ENCODE data around the gene EPS8L3.
"Not testable (repeated sequence)": the region's sequence is repeated elsewhere in the genome, so short reads cannot be mapped to it uniquely, and the experiment has no call there.

Gene EPS8L3

DNA sequence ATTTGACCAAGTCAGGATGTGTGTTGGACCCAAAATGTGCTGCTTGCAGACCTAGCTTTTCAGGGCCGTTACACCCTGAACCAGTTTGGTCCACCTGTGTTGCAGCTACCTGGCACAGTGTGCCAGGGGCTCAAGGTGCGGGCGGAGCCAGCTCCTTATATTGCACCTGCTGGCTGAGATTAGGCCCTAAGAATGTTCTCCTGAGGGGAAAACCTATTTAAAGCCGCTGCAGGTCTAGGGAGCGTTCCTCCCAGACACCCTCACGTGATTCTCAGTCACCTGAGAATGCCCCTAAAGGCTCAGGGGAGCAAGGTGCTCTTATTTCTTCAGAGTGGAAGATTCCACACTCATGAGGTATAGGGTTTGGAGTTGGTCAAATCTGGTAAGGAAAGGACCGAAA, 34.9 kb downstream of the EPS8L3 start:
- DNase-seq, result no peak

DNA sequence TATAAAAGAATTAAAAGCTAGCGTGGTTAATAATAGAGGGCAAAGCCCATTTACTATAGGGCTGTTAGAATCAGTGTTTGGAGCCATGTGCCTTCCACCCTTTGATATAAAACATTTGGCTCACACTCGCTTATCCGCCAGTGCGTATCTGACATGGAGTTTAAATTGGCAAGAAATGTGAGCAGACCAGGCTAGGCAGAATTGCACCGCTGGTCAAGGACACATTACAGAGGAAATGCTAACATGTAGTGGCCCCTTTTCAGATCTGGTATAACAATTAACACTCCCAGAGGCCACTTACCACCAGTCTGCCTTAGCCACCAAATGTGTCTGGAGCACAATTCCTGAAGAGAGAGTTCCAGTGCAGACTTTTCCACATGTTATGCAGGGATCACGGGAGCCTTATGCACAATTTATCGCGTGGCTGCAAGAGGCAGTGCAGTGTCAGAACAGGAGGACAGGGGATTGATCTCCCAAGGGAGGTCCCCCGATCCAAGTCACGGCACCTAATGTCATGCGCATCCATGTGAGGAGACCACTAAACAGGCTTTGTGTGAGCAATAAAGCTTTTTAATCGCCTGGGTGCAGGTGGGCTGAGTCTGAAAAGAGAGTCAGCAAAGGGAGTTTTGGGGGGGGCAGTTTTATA, 36.9 kb downstream of the EPS8L3 start:
- no peak for DNase-seq

DNA sequence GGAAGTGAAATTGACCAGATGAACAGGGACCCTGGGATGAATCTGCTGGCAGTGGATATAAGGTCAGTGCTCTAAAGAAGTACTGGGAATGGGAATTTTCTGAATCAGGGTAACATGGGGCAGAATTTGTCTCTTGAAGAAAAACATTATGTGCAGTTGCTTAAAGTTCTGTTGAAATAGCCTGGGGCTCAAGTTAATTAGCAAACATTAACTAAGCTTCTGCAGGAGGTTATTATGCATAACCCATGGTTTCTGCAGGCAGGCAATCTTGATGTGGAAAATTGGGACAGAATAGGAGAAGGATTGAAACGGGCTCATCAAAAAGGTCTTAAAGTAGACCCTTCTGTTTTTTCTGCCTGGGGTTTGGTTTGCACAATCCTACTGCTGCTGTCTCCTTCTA, 37.7 kb downstream of the EPS8L3 start:
- DNase-seq, result no peak

DNA sequence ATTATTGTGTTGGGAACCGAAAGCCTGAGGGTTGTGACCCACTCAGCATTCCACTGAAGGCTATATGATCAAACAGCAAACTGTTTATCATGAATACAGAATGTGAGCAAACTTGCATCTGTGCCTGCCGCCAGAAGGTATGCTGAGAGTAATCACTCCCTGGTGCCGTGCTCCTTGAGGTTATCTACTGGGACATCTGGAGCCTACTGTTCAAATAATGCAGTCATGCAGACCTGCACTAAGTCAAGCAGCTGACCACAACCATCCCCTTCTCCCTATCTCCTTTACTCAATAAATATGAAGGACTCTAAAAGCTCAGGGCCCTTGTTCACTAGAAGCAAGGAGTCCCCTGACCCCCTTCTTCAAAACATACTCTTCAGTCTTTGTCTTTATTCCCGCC, 38.2 kb downstream of the EPS8L3 start:
- DNase-seq, result no peak

DNA sequence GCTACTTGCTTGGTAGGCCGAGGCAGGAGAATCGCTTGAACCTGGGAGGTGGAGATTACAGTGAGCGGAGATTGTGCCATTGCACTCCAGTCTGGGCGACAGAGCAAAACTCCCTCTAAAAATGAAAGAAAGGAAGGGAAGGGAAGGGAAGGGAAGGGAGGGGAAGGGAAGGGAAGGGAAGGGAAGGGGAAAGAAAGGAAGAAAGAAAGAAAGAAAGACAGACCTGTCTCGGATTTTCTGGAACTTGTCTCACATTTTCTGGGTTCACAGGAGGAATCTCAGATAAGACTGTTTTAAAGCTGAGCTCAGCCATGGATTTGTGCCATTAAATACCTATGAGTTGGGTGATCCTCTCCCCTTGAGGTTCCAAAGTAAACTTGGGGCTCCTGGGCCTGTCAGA, 38.8 kb downstream of the EPS8L3 start:
- no peak for DNase-seq

DNA sequence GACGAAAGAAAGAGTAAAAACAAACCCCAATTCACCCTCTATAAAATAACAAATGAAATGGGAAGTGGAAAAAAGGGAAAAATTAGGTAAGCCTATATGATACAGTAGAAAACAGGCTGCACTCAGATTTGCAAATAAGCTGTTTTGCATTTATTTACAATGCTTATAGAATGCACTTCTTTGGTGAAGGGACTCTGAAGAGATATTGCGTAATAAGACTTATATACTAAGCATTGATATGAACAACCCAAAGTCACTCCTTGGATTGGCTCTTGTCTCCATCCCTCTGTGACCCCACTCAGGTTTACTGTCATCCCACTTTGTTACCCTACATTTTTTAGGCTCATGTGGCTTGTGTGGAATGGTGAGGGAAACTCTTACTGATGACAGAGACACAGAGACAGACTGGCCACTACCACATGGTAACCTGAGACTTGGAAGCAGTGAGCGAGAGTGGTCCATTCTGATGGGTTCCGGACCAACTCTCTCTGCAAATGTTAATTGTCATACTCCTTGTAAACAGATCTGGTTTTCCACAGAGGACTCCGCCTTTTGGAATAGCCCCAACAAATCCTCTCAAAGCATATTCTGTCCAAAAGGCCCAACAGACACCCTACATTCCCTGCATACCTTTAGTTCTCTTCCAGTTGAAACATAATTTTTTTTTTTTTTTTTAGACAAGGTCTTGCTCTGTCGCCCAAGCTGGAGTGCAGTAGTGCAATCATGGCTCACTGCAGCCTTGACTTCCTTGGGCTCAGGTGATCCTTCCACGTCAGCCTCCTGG, 40.6 kb downstream of the EPS8L3 start:
- DNase-seq, result no peak

DNA sequence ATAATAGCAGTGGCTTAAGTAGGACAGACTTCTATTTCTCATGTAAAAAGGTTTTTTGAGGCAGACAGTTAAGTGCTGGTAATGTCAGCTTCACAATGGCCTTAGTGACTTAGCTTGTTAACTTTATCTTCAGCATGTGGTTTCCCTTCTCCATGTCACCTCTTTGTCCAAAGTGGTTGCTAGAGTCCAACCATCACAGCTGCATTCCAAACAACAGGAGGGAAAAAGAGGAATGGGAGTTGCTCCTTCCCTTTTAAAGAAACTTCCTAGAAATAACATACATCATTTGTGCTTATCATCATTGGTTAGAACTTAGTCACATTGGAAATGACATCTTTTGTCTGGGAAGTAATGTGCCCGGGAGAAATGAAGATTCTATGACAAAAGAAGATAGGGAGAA, 41.8 kb downstream of the EPS8L3 start:
- no peak for DNase-seq

DNA sequence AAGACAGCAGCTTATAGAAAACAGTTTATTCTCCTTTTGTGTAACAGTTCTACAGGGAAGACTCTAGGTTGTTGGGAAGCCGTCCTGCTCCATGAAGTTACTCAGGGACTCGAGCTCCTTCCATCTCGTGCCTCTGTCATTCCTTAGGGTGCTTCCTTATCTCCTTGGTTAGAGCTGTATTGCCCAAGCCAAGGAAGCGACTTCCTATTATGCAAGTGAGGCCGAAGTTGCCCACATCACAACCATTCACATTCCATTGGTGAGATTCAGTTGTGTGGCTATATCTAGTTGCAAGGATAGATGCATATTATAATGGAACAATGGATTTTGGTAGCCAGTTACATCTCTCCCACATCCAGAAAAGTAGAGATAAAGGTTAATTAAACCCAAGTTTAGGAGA, 42.7 kb downstream of the EPS8L3 start:
- no peak for DNase-seq

DNA sequence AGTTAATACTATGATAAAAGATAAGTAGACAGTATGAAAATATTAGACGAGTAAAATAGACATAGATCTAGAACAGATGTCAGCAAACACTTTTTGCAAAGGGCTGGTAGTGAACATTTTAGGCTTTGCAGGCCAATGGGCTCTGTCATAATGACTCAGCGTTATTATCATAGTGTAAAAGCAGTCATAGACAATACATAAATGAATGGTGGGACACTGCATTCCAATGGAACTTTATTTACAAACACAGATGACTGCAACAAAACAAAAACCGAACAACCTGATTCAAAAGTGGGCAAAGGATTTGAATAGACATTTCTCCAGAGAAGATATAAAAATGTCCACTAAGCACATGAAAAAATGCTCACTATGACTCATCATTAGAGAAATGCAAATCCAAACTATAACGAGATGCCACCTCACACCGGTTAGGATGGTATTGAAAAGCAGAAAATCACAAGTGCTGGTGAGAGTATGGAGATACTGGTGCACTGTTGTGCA, 44.3 kb downstream of the EPS8L3 start:
- no peak for DNase-seq

DNA sequence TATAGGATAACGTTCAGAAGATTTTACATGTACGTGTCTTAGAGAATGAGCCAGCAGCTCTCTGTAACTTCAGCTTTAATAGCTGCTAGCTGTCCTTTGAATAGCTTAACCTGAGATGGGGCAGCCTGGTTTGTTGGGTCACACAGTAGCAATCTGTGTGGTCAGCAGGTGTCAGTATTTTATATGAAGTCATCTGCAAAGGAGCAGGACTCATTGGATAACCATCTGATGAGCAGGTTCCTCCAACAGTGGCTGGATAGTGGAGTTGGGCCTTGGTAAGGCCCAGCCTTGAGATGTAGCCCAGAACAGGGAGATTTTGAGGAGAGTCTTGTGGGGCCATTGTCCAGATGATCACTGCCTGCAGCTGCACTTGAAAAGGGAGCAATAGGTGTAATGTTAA, 45.2 kb downstream of the EPS8L3 start:
- no peak for DNase-seq

DNA sequence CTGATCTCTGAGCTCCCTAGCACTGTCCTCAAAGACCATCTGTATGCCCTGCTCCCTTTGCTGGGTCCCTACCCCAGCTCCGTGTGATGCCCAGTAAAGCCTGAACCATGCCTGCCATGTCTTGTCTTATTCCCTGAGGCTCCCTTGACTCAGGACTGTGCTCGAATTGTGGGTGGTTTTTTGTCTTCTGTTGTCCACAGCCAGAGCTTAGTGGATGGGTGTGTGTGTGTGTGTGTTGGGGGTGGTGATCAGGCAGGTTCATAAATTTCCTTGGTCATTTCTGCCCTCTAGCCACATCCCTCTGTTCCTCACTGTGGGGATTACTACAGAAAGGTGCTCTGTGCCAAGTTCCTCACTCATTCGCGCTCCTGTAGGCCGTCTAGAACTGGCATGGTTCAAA, 46.0 kb downstream of the EPS8L3 start:
- DNase-seq, result no peak

DNA sequence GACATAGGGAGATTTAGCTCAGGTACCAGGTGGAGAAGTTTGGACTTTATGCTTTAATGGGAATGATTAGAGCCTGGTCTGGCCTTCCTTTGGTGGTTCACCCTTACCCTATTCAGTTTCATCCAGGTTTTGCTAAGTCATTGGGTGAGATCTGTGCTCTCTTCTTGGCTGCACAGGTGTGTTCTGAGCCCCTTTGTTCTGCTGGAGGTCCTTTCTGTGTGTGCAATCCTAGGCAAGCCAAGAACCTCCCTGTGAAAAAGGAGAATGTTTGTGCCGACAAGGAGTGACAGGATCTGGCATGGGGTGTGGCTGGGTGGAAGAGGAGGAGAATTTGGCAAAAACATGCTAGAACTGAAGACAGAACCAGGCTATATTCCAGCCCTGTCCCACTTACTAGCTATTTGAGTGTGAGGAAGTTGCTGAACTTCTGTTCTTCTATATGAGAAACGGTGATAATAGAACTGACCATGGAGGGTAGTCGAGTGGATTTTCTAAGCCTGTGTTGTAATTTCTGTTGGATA, 47.1 kb downstream of the EPS8L3 start:
- DNase-seq, result no peak

DNA sequence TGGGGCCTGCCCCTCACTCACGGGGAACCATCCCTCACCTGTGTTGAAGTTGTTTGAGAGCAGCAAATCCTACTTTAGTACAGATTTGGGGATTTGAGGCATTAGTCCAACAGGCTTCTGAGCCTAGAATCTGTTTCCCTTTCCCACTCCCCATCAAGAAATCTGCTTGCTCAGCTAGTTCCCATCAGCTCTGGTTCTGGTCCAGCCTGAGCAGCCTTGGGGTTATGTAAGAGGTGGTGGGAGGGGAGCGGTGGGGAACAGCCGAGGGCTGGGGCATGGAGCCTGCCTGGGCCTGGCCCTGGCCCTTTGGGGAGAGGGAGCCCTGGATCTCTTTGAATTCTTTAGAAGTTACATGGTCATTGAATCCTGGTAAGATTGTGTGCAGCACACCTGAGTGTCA, 47.6 kb downstream of the EPS8L3 start:
- no peak for DNase-seq

DNA sequence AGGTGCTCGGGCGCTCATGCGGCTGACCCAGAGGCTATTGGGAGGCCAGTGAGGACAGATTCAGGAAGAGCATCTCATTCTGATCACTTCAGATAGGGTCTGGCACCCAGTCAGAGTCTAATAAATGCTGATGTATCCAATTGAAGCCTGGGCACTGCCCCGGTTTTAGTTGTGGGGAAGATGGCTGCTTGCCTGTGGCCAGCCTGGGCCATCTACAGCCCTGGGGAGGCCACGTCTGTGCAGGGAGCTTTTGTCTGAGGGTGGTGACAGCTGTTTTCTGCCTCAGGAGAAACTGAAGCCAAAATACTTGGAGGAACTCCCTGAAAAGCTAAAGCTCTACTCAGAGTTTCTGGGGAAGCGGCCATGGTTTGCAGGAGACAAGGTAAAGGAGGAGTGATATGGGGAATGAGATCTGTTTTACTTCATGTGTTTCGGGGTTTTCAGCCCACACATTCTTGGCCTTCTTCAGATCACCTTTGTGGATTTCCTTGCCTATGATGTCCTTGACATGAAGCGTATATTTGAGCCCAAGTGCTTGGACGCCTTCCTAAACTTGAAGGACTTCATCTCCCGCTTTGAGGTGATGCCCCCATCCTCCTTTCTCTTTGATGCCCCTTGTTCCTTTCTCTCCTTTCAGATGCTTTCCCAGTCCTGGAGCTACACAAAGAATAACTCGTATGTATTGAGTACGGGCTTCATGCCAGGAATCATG, 48.9 kb downstream of the EPS8L3 start:
- no peak for DNase-seq

DNA sequence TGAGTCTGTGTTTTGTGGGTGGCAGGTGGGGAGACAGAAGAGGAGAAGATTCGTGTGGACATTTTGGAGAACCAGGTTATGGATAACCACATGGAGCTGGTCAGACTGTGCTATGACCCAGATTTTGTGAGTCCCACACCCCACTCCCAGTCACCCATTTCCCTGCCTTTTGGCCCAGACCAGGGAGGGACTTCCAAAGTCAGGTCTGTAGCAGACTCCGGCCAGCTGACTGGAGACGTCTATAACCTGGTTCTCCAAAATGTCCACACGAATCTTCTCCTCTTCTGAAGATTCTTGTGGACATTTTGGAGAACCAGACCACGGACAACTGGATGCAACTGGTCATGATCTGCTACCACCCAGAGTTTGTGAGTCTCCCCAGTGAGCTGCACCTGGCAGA, 50.1 kb downstream of the EPS8L3 start:
- DNase-seq, result no peak

DNA sequence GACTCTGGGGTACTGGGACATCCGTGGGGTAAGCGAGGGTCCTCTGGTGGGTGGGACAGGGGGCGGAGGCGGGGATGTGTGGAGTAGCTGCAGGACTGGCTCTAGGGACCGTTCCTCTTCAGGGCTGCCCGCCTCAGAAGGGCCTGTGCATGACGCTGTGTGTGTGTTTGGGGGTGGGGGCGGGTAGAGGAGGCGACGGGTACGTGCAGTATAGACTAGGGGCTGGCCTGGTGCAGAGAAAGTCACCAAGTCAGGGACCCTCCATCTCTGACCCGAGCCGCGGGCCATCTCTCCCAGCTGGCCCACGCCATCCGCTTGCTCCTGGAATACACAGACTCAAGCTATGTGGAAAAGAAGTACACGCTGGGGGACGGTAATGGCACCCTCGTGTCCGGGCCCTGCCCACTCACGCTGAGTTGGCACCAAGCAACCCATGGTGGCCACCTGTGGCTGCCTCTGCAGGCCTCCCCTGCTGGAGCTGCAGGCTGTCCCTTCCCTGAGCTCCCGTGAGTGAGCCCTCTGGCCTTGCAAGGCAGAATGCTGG, 51.3 kb downstream of the EPS8L3 start:
- DNase-seq, result no peak

DNA sequence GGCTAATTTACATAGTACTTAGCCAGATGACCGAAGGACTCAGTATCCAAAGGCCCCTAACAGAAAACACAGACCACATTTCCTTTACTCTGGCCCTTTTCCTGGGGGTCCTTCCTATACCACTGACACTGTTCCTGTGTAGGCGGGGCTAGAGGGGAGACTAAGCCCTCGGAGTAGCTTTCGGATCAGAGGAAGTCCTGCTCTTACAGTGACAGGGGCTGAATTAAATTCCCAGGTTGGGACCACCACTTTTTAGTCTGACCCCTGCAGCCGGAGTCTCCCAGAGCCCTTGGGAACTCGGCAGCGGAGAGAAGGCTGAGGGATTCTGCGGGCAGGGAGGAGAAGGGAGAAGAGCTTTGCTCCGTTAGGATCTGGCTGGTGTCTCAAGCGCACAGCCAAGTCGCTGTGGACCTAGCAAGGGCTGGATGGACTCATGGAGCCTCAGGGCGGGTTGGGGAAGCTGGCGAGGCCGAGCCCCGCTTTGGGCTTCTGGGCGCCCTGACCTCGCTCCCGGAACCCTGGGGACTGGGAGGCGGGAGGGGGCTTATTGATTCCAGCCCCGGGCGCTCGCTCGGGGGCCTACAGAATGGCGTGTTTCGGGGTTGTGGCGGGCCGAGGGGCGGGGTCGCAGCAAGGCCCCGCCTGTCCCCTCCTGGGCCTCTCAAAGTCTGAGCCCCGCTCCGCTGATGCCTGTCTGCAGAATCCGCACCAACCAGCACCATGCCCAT, 52.0 kb downstream of the EPS8L3 start, which contains the start of gene GSTM5:
TSS of gene GSTM5 (plus strand) at position 659 of the 728 bp plus-strand sequence. CDS start at position 721, 62 bp downstream.
- not testable (repeated sequence) for DNase-seq

DNA sequence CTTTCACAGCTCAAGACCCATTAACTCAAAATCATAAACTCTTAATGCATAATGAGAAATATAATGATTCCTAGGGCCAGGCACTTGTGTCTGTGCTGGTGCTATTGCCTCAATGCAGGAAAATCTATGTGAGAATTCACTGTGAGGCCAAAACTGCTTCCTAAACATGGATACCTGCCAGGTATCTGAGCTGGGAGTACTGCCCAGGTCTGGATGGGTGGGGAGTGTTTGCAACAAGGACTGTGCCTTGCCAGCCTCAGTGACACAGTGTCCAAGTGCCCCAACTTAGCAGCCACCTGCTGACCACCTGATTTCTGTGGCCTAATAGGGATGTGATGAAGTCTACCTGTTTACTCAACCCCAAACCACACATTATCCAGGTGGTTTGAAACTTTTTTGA, 53.9 kb downstream of the EPS8L3 start:
- DNase-seq, result not testable (repeated sequence)

DNA sequence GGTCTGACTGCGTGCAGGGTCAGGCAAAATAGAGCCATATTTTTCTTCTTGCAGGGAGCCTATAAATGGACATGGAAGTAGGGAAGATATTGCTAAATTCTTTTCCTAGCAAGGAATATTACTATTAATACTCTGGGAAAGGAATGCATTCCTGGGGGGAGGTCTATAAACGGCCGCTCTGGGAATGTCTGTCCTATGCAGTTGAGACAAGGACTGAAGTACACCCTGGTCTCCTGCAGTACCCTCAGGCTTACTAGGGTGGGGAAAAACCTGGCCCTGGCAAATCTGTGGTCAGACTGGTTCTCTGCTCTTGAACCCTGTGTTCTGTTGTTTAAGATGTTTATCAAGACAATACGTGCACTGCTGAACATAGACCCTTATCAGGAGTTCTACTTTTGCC, 54.8 kb downstream of the EPS8L3 start:
- not testable (repeated sequence) for DNase-seq

DNA sequence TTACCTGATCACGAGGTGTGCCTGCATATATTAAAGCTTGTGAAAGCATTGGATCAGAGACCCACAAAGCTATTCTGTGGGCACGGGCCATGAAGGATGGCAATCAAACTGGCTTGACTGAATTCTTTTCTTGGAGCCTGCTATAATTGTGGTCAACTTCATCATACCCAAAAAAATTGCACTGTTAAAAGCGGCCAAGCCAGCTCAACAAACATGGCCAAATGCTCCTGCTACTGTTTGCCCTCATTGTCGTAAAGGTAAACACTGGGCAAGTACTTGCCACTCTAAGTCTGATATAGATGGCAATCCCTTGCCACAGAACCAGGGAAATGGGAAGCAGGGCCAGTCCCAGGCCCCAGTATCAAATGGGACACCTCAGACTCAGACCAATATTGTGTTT, 58.3 kb downstream of the EPS8L3 start:
- no peak for DNase-seq

DNA sequence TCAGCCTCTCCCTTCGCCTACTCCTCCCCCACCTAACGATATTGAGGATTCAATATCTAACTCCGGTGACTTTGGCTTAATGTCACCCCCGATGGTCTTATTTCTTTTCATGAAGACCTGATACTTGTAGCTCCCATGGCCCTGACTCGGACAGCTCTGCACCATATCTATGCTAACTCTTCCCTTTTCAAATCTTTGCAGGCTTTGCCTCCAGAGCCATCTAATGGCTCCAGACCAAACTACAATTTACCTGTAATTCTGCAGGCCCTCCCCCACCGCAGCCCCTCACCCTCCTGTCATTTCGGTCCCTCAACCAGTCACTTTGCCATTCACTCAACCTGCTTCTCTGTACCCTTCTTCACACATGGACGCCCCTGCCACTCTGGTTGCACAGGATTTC, 59.5 kb downstream of the EPS8L3 start:
- DNase-seq, result no peak

DNA sequence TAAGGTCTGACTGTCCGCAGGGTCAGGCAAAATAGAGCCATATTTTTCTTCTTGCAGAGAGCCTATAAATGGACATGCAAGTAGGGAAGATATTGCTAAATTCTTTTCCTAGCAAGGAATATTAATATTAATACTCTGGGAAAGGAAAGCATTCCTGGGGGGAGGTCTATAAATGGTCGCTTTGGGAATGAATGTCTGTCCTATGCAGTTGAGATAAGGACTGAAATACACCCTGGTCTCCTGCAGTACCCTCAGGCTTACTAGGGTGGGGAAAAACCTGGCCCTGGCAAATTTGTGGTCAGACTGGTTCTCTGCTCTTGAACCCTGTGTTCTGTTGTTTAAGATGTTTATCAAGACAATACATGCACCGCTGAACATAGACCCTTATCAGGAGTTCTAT, 60.8 kb downstream of the EPS8L3 start:
- not testable (repeated sequence) for DNase-seq
